Fibroblast of mammary gland (primary cell): ENCODE data around the gene CBR1.

Source experiments
- DNase-seq: peaks from one replicate; pipeline ENCODE4 v3.0.0-alpha.2; 2010; ENCODE audit warnings: low read depth
- H3K4me3 ChIP-seq: 2 replicates; pipeline ENCODE4 v1.5.1; 2011; ENCODE audit warnings: low read depth, mild to moderate bottlenecking, low read length, moderate library complexity; ENCODE audit not compliant: control insufficient read depth
- CTCF ChIP-seq: conservative IDR thresholded peaks from 2 replicates; pipeline ENCODE4 v1.5.1; 2011; ENCODE audit warnings: low read depth, low read length, inconsistent platforms; ENCODE audit not compliant: control insufficient read depth, insufficient read depth

CBR1 gene

GRCh38 chr21:36060159-36060921 lies 9.5 kb upstream of the CBR1 start, which contains the start of gene SETD4:
Gene SETD4, minus strand, starts transcription at chr21:36060526. Its CDS starts 1,638 bp downstream, at chr21:36058888.
- H3K4me3 ChIP-seq: peak within 1 kb of the TSS; percentile 94
- DNase-seq: peak; percentile 94
- TF ChIP-seq CTCF: no peak

GRCh38 chr21:36061445-36061844 lies 8.4 kb upstream of the CBR1 start:
- no peak for DNase-seq
- H3K4me3 ChIP-seq: no peak overlapping the region
- TF ChIP-seq CTCF: no peak

DNA sequence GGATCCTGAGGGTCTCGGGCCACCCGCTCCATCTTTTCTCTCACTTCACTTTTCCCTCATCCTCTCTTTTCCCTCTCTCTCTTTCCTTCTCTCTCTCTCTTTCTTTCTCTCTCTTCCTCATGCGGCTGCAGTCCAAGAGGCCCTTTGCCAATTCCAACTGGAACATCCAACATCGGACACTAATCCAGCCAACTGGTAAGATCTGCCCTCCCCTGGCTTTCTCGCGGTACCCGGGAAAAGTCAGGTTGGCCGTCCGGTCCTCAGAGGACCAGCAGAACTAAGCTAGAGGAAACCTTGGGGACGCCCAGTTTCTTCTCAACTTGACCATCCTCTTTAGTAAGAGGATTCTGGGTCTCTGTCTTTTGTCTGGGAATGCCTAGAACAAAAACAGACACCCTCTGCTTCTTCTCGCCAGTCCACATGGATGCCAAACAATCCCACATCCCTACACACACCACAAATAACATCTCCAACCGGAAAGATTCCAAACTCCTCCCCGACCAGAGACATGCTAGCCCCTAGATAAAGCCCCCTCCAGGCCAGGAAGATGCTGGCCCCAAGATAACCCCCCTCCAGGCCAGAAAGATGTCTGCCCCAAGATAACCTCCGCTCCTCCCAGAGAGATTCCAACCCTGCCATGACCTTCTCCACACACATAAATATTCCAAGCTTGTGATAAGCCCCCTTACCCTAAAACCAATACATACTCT lies 6.3 kb upstream of the CBR1 start:
- DNase-seq: no peak
- no peak overlapping the region for H3K4me3 ChIP-seq
- TF ChIP-seq CTCF: no peak

DNA sequence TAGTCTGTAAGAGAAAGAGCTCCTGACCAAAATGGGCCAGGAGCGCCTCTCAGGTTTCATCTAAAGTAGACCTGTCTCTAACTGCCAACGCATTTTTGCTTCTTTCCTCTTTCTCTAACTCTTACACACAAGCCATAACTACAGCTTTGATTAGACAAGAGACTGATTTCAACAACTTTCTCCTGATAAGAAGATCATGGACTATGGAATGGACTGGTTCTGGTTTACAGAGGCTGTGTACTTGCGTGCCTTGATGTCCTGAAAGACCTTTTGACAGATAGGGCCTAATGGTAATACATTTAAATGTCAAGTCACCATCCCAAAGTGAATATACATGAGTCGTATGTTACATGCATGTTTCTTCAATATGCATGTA lies 5.8 kb upstream of the CBR1 start:
- DNase-seq: no peak
- no peak for TF ChIP-seq CTCF
- no peak overlapping the region for H3K4me3 ChIP-seq

GRCh38 chr21:36065497-36066036 lies 4.3 kb upstream of the CBR1 start:
- TF ChIP-seq CTCF: no peak
- DNase-seq: peak; percentile 80
- H3K4me3 ChIP-seq: no peak overlapping the region

- no peak for TF ChIP-seq CTCF
- H3K4me3 ChIP-seq: no peak overlapping the region
Observed at GRCh38 chr21:36068748-36069398, 951 bp upstream of the CBR1 start.

More at GRCh38 chr21:36068748-36069398, 951 bp upstream of the CBR1 start:
- DNase-seq: no peak
